Measurements from ENCODE around the gene SAG. TPM values are rescaled to one million over a fixed set of nuclear protein-coding genes. Genes with fewer than 3 reads are reported as not detected.
A peak's percentile ranks its signal among the peaks of the same experiment; 100 is the strongest.

Gene SAG
- total RNA-seq, 1 experiment from 2014 or later, result not detected

GRCh38 chr2:233379034-233379433, 71.4 kb downstream of the SAG start:
- no peak for DNase-seq (ENCODE audit: low read depth)

- DNase-seq (ENCODE audit: low read depth), result no peak
Measured at GRCh38 chr2:233379441-233379840, 71.8 kb downstream of the SAG start.

- DNase-seq (ENCODE audit: low read depth), result no peak
Measured at GRCh38 chr2:233380132-233380895, 72.7 kb downstream of the SAG start.

- DNase-seq (ENCODE audit: low read depth), result no peak
Measured at GRCh38 chr2:233380995-233381637, 73.5 kb downstream of the SAG start.

GRCh38 chr2:233381638-233381995, 74.0 kb downstream of the SAG start:
- DNase-seq (ENCODE audit: low read depth), result no peak

- no peak for DNase-seq (ENCODE audit: low read depth)
Measured at GRCh38 chr2:233384015-233384414, 76.4 kb downstream of the SAG start.

GRCh38 chr2:233384811-233385488, 77.3 kb downstream of the SAG start:
- peak; percentile 15 for DNase-seq (ENCODE audit: low read depth)

- no peak for DNase-seq (ENCODE audit: low read depth)
Measured at GRCh38 chr2:233385489-233386044, 78.0 kb downstream of the SAG start.

GRCh38 chr2:233386382-233387041, 78.9 kb downstream of the SAG start:
- DNase-seq (ENCODE audit: low read depth), result no peak

- no peak for DNase-seq (ENCODE audit: low read depth)
Measured at GRCh38 chr2:233387225-233387624, 79.6 kb downstream of the SAG start.

- DNase-seq (ENCODE audit: low read depth), result peak; percentile 85
Measured at GRCh38 chr2:233387667-233388528, 80.3 kb downstream of the SAG start.

GRCh38 chr2:233389601-233390125, 82.0 kb downstream of the SAG start:
- DNase-seq (ENCODE audit: low read depth), result no peak

GRCh38 chr2:233395687-233396086, 88.1 kb downstream of the SAG start:
- DNase-seq (ENCODE audit: low read depth), result no peak

Other genes starting within 250 kb of the SAG start
- gene INPP5D, start 247.5 kb upstream of the SAG start, total RNA-seq (2014; rRNA removed), result 0.34 and 2.6 TPM in 2 replicates
- 34.2 and 39.8 TPM in 2 replicates for gene ATG16L1, start 56.1 kb upstream of the SAG start, total RNA-seq (2014; rRNA removed)
- 9.8 and 13.0 TPM in 2 replicates for gene DGKD, start 46.7 kb downstream of the SAG start, total RNA-seq (2014; rRNA removed)

All from LHCN-M2 (cell line).